ENCODE results near the gene TSPOAP1.
A peak's percentile ranks its signal among the peaks of the same experiment; 100 is the strongest.

Gene TSPOAP1

DNA sequence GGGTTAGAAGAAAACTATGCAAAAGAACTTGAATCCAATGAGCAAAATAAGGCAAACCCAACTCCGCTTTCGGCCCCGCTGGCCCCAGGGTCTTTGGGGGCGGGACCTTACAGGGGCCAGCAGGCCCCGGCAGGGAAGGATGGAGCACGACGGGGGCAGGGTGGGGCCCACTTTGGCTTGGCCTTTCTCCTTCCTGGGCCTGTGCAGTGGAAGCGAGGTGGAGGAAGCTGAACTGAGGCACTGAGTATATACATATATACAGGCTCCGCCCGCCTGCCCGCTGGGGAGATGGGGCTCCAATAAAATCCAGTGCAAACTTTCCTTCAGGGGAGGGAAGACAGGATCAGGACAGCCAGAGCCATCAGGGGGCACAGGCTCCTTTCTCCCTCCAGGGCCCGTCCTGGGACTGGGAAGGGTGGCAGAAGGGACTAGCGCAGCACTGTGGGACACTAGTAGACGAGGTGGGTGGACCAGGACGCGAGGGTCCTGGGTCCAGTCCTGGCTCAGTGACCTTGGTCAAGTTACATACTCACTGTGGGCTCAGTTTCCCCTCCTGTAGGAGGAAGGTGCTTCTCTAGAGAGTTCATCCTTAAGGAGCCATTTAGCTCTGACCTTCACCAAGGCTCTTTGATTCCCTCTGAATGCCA, 27.0 kb downstream of the TSPOAP1 start:
- DNase-seq, result no peak

GRCh38 chr17:58300336-58300735, 28.3 kb downstream of the TSPOAP1 start:
- DNase-seq, result no peak

GRCh38 chr17:58294034-58294433, 34.6 kb downstream of the TSPOAP1 start:
- DNase-seq, result no peak

- DNase-seq, result no peak
Measured at GRCh38 chr17:58291246-58291645, 37.3 kb downstream of the TSPOAP1 start.

DNA sequence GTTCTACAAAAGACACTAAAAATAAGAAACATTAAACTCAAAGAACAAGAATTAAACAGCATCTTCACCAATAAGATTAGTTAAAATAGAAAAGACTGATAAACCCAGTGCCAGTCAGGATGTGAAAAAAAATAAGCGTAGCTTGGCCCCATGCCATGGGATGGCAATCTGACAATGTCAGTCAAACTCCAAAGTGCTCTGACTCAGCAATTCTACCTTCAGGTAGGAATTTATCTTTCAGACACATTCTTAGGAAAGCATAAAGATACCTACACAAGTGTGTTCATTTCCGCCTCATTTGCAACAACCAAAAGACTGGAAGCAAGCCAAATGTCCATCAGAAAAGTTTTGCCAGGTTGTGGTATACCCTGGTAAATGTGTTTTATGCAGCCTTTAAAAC, 38.7 kb downstream of the TSPOAP1 start:
- DNase-seq, result no peak

GRCh38 chr17:58285422-58285810, 43.2 kb downstream of the TSPOAP1 start:
- no peak for DNase-seq

GRCh38 chr17:58284613-58285421, 43.8 kb downstream of the TSPOAP1 start:
- no peak for DNase-seq

DNA sequence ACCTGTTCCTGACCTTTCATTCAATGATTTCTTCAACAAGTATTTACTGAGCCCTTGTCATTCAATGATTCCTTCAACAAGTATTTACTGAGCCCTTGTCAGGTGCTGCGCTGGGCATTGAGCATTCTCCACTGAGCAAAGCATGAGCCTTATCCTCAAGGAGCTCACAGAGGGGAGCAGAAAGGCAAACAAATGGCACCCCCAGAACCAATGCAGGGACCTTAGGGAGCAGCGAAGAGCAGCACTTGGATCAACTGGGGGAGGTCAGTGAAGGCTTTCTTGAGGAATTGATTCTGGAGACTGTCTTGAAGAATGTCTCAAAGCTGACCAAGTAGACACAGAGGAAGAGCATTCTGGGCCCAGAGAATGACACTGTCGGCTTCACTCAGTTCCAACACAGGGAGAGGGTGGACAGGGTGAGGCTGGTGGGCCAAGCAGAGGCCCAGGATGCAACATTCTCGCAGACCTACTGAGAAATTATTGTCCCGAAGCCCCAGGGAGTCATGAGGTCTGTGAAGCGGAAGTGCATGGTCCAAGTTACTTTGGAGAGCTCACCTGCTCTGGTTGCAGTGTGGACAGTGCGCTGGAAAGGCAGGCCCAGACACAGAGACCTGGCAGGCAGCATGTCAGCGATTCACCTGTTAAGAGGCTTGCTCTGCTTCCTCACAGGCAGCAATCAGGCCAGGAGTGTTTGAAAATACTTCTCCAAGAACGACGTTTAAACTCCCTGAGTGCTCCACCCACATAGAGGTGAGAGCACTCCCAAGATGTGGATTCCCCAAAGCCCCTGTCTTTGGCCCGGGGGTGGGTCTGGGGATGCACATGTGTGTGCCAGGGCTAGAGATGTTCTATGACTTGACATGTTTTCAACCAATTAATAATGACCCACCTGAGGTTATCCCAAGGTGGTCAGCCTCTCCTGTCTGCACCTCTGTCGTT, 44.7 kb downstream of the TSPOAP1 start:
- DNase-seq, result no peak

GRCh38 chr17:58282442-58282841, 46.2 kb downstream of the TSPOAP1 start:
- DNase-seq, result no peak

- no peak for DNase-seq
Measured at GRCh38 chr17:58281511-58282011, 47.0 kb downstream of the TSPOAP1 start.

GRCh38 chr17:58280480-58281217, 47.9 kb downstream of the TSPOAP1 start, which contains the start of gene MPO:
Gene MPO (minus strand): TSS chr17:58280935. CDS start chr17:58280758, 177 bp downstream.
- DNase-seq, result no peak

DNA sequence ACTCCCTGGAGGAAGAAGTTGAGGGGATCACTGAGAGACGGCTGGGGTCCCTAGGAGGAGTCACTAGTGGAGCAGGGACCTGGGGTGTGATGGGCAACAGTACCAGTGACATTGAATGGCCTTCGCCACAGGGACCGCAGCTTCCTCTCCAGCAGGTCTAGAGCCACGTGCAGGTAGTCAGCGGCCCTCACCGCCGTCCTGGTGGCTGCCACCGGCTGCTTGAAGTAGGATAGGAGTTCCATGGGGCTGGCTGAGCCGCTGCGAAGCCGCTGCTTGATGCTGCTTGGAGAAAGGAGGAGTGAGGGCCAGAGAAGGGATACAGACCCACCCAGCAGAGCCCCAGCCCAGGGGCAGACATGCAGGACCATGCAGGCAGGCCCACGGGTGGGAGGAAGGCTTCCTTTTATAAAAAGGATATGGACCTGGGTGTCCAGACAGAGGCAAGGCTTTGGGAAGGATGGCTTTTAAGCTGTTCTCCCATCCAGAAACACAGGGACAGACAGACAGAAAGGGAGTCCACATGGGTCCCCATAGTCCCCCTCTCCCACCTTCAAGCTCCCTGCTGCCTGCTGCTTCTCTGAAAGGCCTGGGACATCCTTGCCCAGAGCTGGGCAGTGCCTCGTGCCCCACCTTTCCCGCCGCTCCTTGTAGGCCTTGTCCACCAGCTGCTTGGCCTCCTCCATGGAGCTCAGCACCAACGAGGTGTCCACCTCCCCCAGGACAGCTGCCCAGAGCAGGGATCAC, 48.7 kb downstream of the TSPOAP1 start:
- DNase-seq, result no peak

DNA sequence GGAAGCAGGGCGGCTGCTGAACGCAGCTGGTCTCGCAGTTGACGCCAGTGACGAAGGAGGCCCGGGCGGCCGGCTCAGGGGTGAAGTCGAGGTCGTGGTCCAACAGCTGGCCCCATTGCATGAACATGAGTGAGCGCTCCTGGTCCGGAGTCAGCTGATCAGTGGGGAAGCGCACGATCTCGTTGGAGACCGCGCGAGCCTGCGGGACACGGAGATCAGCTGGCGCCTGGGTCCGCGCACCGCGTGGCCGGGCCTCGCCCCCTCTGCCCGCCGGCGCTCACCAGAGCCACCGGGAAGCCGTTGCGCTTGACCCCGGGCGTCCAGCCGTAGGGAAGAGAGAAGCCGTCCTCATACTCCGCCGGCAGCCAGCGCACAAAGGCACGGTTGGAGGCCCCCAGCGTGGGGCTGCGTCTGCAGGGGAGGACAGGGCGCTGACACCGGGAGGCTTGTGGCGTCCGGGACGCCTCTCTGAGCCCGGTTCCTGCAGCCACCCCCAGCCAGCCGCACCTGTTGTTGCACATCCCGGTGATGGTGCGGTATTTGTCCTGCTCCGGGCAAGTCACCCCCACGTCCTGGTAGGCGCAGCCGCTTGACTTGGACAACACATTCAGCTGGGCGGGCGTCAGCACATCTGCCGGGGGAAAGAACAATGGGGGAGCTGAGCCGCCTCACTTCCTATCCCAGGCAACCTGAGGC, 49.4 kb downstream of the TSPOAP1 start:
- DNase-seq, result peak; percentile 81

DNA sequence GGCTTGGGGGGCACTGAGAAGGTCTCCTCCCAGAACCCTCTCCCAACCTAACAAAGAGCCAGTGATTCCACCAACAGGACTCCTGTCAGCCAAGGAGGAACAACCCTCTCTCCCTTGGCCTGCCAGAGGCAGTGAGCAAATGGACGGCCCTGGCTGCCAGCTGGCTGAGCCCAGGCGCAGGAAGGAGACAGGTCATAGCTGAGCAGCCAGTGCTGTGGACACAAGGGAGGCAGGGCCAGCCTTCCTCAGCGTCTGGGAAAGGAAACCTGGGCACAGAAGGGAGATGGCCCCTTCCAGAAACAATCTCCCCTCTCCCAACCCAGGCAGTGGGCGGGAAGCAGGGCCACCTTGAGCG, 50.0 kb downstream of the TSPOAP1 start:
- DNase-seq, result no peak

DNA sequence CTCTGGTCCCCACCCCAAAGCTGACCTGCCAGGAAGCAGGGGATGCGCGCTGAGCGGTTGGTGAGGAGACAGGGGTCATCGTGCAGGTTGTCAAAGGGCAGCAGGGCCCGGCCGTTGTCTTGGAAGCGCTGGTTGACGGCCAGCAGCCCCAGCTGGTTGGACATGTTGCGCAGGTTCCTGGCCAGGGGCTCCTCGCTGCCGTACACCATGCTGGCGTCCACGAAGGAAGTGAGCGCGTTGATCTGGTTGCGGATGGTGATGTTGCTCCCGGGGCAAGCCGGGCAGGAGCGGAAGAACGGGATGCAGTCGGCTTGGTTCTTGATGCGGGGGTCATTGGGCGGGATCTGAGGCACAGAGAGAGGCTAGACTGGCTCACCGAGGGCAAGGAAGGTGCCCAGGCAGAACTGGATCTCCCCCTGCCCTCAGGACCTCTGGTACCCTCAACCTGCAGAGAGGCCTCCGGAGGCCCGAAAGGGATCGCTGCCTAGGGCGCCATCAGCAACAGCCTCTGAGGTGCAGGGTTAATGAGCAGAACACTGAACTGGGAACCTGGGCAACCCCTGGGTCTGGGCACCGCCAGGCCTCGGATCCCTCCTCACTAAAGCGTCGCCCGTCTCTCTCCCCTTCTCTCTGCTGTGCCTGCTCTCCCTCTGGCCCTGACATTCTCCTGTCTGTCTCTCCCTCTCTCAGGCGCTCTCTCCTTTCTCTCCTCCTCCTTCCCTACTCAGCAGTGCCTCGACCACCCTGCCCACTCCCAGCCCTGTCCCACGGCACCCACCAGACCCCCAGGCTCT, 50.6 kb downstream of the TSPOAP1 start:
- no peak for DNase-seq

DNA sequence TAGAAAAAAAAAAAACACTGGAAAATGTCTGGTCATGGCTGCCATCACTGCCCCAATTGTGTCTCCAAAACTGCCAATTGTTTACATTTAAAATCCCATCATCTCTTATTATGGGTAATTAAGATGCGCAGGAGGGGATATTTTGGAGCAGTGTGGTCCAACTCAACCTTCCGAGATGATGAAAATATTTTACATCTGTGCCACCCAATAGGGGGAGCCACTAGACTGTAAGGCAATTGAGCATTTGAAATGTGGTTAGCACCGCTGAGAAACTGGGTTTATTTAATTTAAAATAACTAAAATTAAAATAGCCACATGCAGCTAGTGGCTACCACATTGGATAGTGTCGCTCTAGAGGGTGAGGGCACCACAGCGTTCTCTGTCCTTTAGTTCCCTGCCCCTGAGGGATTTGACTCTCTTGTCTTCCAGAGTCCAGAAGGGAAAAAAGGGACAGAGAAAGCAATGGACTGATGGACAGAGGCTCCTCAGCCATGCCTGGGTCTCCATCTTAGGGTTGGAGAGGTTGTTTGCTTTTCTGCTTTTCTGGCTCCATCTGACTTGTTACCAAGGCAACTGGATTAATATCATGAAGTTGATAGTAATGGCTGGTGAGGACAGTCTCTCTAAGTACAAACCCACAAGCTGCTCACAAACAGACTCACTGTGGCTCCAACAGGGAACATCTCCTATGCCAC, 51.3 kb downstream of the TSPOAP1 start:
- DNase-seq, result no peak

DNA sequence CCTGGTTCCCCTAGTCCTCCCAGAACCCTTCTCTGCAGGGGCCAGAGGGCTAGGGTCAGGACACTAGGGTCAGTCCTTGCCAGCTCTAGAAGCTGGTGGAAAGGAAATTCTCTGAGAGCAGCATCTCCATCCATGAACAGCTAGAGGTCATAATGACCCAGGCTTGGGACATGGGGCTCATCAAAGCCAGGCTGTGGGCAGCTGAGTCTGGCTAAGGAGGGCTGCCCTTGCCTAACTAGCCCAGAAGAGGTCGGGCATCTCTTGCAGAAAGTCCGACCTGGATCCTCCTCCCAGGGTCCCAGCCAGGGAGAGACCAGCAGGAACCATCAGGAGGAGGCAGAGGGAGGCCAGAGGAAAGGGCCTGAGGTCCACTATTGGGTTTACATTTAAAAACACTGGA, 52.2 kb downstream of the TSPOAP1 start:
- no peak for DNase-seq

DNA sequence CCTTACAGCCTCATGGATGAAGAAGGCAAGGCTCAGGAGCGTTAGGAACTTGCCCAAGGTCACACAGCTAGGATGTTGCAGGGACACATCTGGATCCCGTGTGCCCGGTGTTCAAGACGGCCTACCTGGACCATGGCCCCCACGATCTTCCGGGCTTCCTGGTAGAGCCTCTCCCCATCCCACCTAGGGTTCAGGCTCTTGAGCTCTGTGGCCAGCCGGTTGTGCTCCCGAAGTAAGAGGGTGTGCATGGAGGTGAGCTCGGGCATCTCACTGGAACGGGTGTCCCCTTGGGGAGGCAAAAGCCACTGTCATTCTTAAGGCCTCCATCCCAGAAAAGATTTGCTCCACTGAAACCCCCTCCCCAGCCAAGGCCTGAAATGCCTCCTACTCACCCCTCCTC, 53.2 kb downstream of the TSPOAP1 start:
- no peak for DNase-seq

DNA sequence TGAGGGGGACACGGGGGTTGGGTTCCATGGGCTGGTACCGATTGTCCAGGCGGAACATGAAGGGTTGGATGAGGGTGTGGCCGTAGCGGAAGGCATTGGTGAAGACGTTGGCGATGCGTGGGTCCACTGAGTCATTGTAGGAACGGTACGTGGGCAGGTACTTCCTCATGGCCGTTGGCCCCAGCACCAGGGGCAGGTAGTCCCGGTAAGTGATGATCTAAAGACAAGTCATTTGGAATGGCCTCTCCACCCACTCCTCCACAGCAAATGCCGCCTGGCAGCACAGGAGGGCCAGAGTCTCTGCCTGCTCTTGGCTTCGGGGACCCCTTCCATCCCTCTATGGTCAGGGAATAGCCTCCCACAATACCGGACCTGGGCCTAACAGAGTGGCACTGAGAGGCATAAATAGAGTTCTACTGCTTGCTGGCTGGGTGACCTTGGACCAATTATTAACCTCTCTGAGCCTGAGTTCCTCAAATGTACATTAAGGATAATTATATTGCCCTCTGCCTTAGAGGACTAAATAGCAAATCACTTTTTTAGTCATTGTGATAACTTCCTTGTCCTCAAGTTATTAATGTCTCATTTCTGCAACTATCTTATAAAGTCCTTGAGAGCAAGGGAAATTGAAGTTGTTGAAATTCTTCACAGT, 55.0 kb downstream of the TSPOAP1 start:
- no peak for DNase-seq
